Measurements from ENCODE around the gene FGF4.

FGF4 gene

GRCh38 chr11:69775163-69775755 is at the start of gene FGF4:
Gene FGF4 (minus strand): TSS chr11:69775341. CDS start chr11:69775084, 257 bp downstream.
- DNase-seq, result no peak

- DNase-seq, result no peak
Observed at GRCh38 chr11:69823641-69824265, 48.6 kb upstream of the FGF4 start.

GRCh38 chr11:69822676-69823494 is 47.7 kb upstream of the FGF4 start:
- no peak for DNase-seq

GRCh38 chr11:69821511-69822040 is 46.4 kb upstream of the FGF4 start:
- no peak for DNase-seq

- no peak for DNase-seq
Observed at GRCh38 chr11:69820441-69820840, 45.3 kb upstream of the FGF4 start.

GRCh38 chr11:69819541-69820070 is 44.5 kb upstream of the FGF4 start:
- no peak for DNase-seq

- DNase-seq, result no peak
Observed at GRCh38 chr11:69818603-69819441, 43.7 kb upstream of the FGF4 start, which contains the start of gene FGF3. Gene FGF3 (minus strand): TSS chr11:69819416. CDS start chr11:69818933, 483 bp downstream.

- no peak for DNase-seq
Observed at GRCh38 chr11:69818231-69818602, 43.1 kb upstream of the FGF4 start.

- no peak for DNase-seq
Observed at GRCh38 chr11:69817265-69818230, 42.4 kb upstream of the FGF4 start.

- no peak for DNase-seq
Observed at GRCh38 chr11:69816671-69817070, 41.5 kb upstream of the FGF4 start.

- no peak for DNase-seq
Observed at GRCh38 chr11:69815973-69816372, 40.8 kb upstream of the FGF4 start.

- no peak for DNase-seq
Observed at GRCh38 chr11:69814902-69815301, 39.8 kb upstream of the FGF4 start.

- DNase-seq, result no peak
Observed at GRCh38 chr11:69814411-69814810, 39.3 kb upstream of the FGF4 start.

GRCh38 chr11:69813839-69814238 is 38.7 kb upstream of the FGF4 start:
- DNase-seq, result no peak

- no peak for DNase-seq
Observed at GRCh38 chr11:69812946-69813345, 37.8 kb upstream of the FGF4 start.

- DNase-seq, result no peak
Observed at GRCh38 chr11:69812256-69812655, 37.1 kb upstream of the FGF4 start.

GRCh38 chr11:69811431-69811830 is 36.3 kb upstream of the FGF4 start:
- DNase-seq, result no peak

GRCh38 chr11:69810289-69811118 is 35.4 kb upstream of the FGF4 start:
- DNase-seq, result no peak

- DNase-seq, result no peak
Observed at GRCh38 chr11:69808667-69809086, 33.5 kb upstream of the FGF4 start.

GRCh38 chr11:69807106-69807815 is 32.1 kb upstream of the FGF4 start:
- no peak for DNase-seq

All from activated naive CD4-positive, alpha-beta T cell (primary cell).